GM21360 (cell line): Measurements from ENCODE around the gene CNTFR.
A peak's percentile ranks its signal among the peaks of the same experiment; 100 is the strongest.
"Not testable (repeated sequence)": the region's sequence is repeated elsewhere in the genome, so short reads cannot be mapped to it uniquely, and the experiment has no call there.

Source experiments
- ATAC-seq: cut with Tn5 transposase; IDR thresholded peaks from one replicate; pipeline ENCODE4 v1.9.1; 2021; ENCODE audit warnings: mild to moderate bottlenecking, moderate library complexity; ENCODE audit not compliant: unreplicated experiment

Gene CNTFR

GRCh38 chr9:34536685-34537084 lies 52.8 kb downstream of the CNTFR start:
- no peak for ATAC-seq

- not testable (repeated sequence) for ATAC-seq
Measured at GRCh38 chr9:34532041-34532440, 57.5 kb downstream of the CNTFR start.

GRCh38 chr9:34526026-34526425 lies 63.5 kb downstream of the CNTFR start:
- no peak for ATAC-seq

- ATAC-seq = no peak
Measured at GRCh38 chr9:34524349-34524748, 65.2 kb downstream of the CNTFR start.

GRCh38 chr9:34522971-34523797 lies 66.3 kb downstream of the CNTFR start, which contains the start of gene ENHO:
TSS of gene ENHO (minus strand) at chr9:34522990. CDS start at chr9:34521695, 1,295 bp downstream.
- peak; percentile 81 for ATAC-seq

- no peak for ATAC-seq
Measured at GRCh38 chr9:34522091-34522887, 67.2 kb downstream of the CNTFR start.

- no peak for ATAC-seq
Measured at GRCh38 chr9:34521406-34522045, 68.0 kb downstream of the CNTFR start.

GRCh38 chr9:34520505-34521385 lies 68.8 kb downstream of the CNTFR start:
- no peak for ATAC-seq

GRCh38 chr9:34520096-34520495 lies 69.4 kb downstream of the CNTFR start:
- no peak for ATAC-seq

GRCh38 chr9:34519321-34520020 lies 70.1 kb downstream of the CNTFR start:
- no peak for ATAC-seq

GRCh38 chr9:34518896-34519295 lies 70.6 kb downstream of the CNTFR start:
- no peak for ATAC-seq

- no peak for ATAC-seq
Measured at GRCh38 chr9:34518110-34518616, 71.4 kb downstream of the CNTFR start.

GRCh38 chr9:34517185-34517584 lies 72.3 kb downstream of the CNTFR start:
- ATAC-seq = no peak

- ATAC-seq = no peak
Measured at GRCh38 chr9:34515959-34516358, 73.6 kb downstream of the CNTFR start.

- no peak for ATAC-seq
Measured at GRCh38 chr9:34514816-34515215, 74.7 kb downstream of the CNTFR start.

GRCh38 chr9:34514401-34514800 lies 75.1 kb downstream of the CNTFR start:
- ATAC-seq = no peak

GRCh38 chr9:34513567-34514214 lies 75.8 kb downstream of the CNTFR start:
- no peak for ATAC-seq

- no peak for ATAC-seq
Measured at GRCh38 chr9:34512131-34513078, 77.1 kb downstream of the CNTFR start.
